A549 (cell line): ENCODE measurements around the gene CES4A. TPM values are rescaled to one million over a fixed set of nuclear protein-coding genes. Genes with fewer than 3 reads are reported as not detected.

ENCODE experiments used
- ATAC-seq, 2 experiments: fragments of 200-7000 bp in 1 of 2; fragments of >200 bp in 1 of 2; cut with Nextera tagmentation in 1 of 2; cut with Tn5 transposase in 1 of 2; 3 replicates each; pipeline versions ENCODE4 v1.8.0 to v1.9.1; 2018 to 2020; ENCODE audit warnings: mild to moderate bottlenecking in 1 of 2, moderate library complexity in 1 of 2
- CTCF ChIA-PET: fragments of 300-600 bp; sonication (Branson Sonifier 250); formaldehyde crosslinking; extraction: SDS; loops from one replicate; lab custom pipeline; 2021; ENCODE audit warnings: antibody characterized with exemption, inconsistent platforms; lab: Yijun Ruan, JAX
- POLR2A ChIA-PET: fragments of 350-600 bp; formaldehyde crosslinking; extraction: SDS; loops from one replicate; lab custom pipeline; 2021; ENCODE audit warnings: antibody characterized with exemption, inconsistent platforms; lab: Yijun Ruan, JAX
- DNase-seq, 2 experiments: peaks; one replicate each; pipeline versions ENCODE4 v3.0.0 to v3.0.0-alpha.2; 2011 to 2016; ENCODE audit warnings: low read depth in 1 of 2, low spot score in 1 of 2
- FAIRE-seq: peaks from 2 replicates; lab custom pipeline; 2011; peaks lifted over from hg19 to GRCh38; lab: Jason Lieb, UNC
- H3K27ac ChIP-seq, 2 experiments: fragments of >200 bp; sonication (Bioruptor Twin); formaldehyde crosslinking; 3 replicates each; pipeline ENCODE4 v1.5.1; 2016 to 2017
- H3K4me1 ChIP-seq: fragments of >200 bp; sonication (Bioruptor Twin); formaldehyde crosslinking; 3 replicates; pipeline ENCODE4 v1.6.1; 2016
- H3K4me2 ChIP-seq: fragments of >200 bp; sonication (Bioruptor Twin); formaldehyde crosslinking; 3 replicates; pipeline ENCODE4 v1.6.1; 2016
- H3K4me3 ChIP-seq: fragments of >200 bp; sonication (Bioruptor Twin); formaldehyde crosslinking; 3 replicates; pipeline ENCODE4 v1.5.1; 2016
- H3K9me3 ChIP-seq: fragments of >200 bp; sonication (Bioruptor Twin); formaldehyde crosslinking; 3 replicates; pipeline ENCODE4 v1.6.1; 2016
- CBX2 ChIP-seq: fragments of 200-600 bp; sonication (generic); IDR thresholded peaks from 2 replicates; pipeline ENCODE4 v1.6.1; 2016; ENCODE audit warnings: low read depth, mild to moderate bottlenecking, borderline replicate concordance
- CBX8 ChIP-seq: fragments of 200-600 bp; sonication (generic); IDR thresholded peaks from 2 replicates; pipeline ENCODE4 v1.6.1; 2016
- CHD2 ChIP-seq: fragments of 150-350 bp; IDR thresholded peaks from 2 replicates; pipeline ENCODE4 v1.6.1; 2014; ENCODE audit warnings: low read length; ENCODE audit not compliant: partially characterized antibody
- CHD4 ChIP-seq: fragments of 200-600 bp; sonication (generic); IDR thresholded peaks from 2 replicates; pipeline ENCODE4 v1.6.1; 2016; ENCODE audit warnings: antibody characterized with exemption, mild to moderate bottlenecking, borderline replicate concordance
- EHMT2 ChIP-seq: fragments of 200-600 bp; sonication (generic); IDR thresholded peaks from 2 replicates; pipeline ENCODE4 v1.6.1; 2016; ENCODE audit warnings: antibody characterized with exemption, low read depth, mild to moderate bottlenecking, moderate library complexity
- EP300 ChIP-seq, 2 experiments: fragments of >200 bp; sonication (Bioruptor Twin); formaldehyde crosslinking; IDR thresholded peaks; 2 replicates in 1 of 2; 3 replicates in 1 of 2; pipeline ENCODE4 v1.6.1; 2016 to 2017
- ESRRA ChIP-seq: fragments of 150-350 bp; IDR thresholded peaks from 2 replicates; pipeline ENCODE4 v1.6.1; 2014; ENCODE audit warnings: mild to moderate bottlenecking, low read length, borderline replicate concordance
- GATA3 ChIP-seq: IDR thresholded peaks from 2 replicates; pipeline ENCODE4 v1.6.1; 2012; ENCODE audit warnings: borderline replicate concordance
- HEYL ChIP-seq: fragments of 250-450 bp; sonication (Bioruptor Pico); IDR thresholded peaks from 2 replicates; pipeline ENCODE4 v1.8.0; 2021; ENCODE audit warnings: mild to moderate bottlenecking, moderate library complexity
- HOXA7 ChIP-seq: fragments of 250-450 bp; sonication (Bioruptor Pico); IDR thresholded peaks from 2 replicates; pipeline ENCODE4 v1.5.0; 2020; ENCODE audit warnings: mild to moderate bottlenecking, moderate library complexity
- KDM1A ChIP-seq: fragments of 200-600 bp; sonication (generic); IDR thresholded peaks from 2 replicates; pipeline ENCODE4 v1.6.1; 2016; ENCODE audit warnings: low read depth, mild to moderate bottlenecking
- KDM5A ChIP-seq: fragments of 200-600 bp; sonication (generic); IDR thresholded peaks from 2 replicates; pipeline ENCODE4 v1.6.1; 2016; ENCODE audit warnings: antibody characterized with exemption, mild to moderate bottlenecking
- MAFK ChIP-seq: fragments of 450-650 bp; IDR thresholded peaks from 2 replicates; pipeline ENCODE4 v1.6.1; 2014; ENCODE audit not compliant: partially characterized antibody
- NFE2L2 ChIP-seq: fragments of 150-350 bp; conservative IDR thresholded peaks from 2 replicates; pipeline ENCODE4 v1.6.1; 2014; ENCODE audit warnings: low read length
- NPAS2 ChIP-seq: fragments of 250-450 bp; sonication (Bioruptor Pico); IDR thresholded peaks from 2 replicates; pipeline ENCODE4 v1.8.0; 2022; ENCODE audit warnings: mild to moderate bottlenecking, moderate library complexity, borderline replicate concordance
- PHF8 ChIP-seq: fragments of 200-600 bp; sonication (generic); IDR thresholded peaks from 2 replicates; pipeline ENCODE4 v1.6.1; 2016; ENCODE audit warnings: low read depth, mild to moderate bottlenecking, antibody characterized with exemption, moderate library complexity, borderline replicate concordance
- POLR2A ChIP-seq: IDR thresholded peaks from 2 replicates; pipeline ENCODE4 v1.6.1; 2012; ENCODE audit warnings: mild to moderate bottlenecking, low read length
- POLR2AphosphoS2 ChIP-seq: conservative IDR thresholded peaks from 2 replicates; pipeline ENCODE4 v1.6.1; 2012; ENCODE audit warnings: low read length, improper control_type of control experiment, inconsistent platforms
- RAD21 ChIP-seq, 2 experiments: fragments of >200 bp in 1 of 2; sonication (Bioruptor Twin) in 1 of 2; formaldehyde crosslinking in 1 of 2; IDR thresholded peaks in 1 of 2; conservative IDR thresholded peaks in 1 of 2; 2 replicates in 1 of 2; 3 replicates in 1 of 2; pipeline ENCODE4 v1.6.1; 2012 to 2018; ENCODE audit warnings: inconsistent platforms in 1 of 2
- RARB ChIP-seq: fragments of 250-450 bp; sonication (Bioruptor Pico); IDR thresholded peaks from 2 replicates; pipeline ENCODE4 v1.8.0; 2021; ENCODE audit warnings: mild to moderate bottlenecking, moderate library complexity
- SMC3 ChIP-seq: fragments of >200 bp; sonication (Bioruptor Twin); formaldehyde crosslinking; IDR thresholded peaks from 3 replicates; pipeline ENCODE4 v1.6.1; 2018; ENCODE audit warnings: inconsistent platforms
- TFCP2L1 ChIP-seq: fragments of 250-450 bp; sonication (Bioruptor Pico); IDR thresholded peaks from 2 replicates; pipeline ENCODE4 v1.5.0; 2021; ENCODE audit warnings: mild to moderate bottlenecking
- TP53 ChIP-seq: fragments of 250-450 bp; sonication (Bioruptor Pico); IDR thresholded peaks from 2 replicates; pipeline ENCODE4 v1.5.0; 2021; ENCODE audit warnings: mild to moderate bottlenecking, moderate library complexity
- WGBS: methylation state at CpG from one replicate; pipeline ENCODE4 v1.1.6; 2017; ENCODE audit errors: missing lambda C conversion rate; 5-methylcytosine and 5-hydroxymethylcytosine counted together
- polyA plus RNA-seq, 4 experiments: library from polyadenylated mRNA; depleted of rRNA in 3 of 4; stranded (reverse); fragments of >200 nt; fragmentation: RNase III in 1 of 4; extraction: RNeasy Plus Mini Kit Qiagen cat#74134 plus additional on column Dnase treatment in 1 of 4; gene quantifications; 2 replicates in 3 of 4; 3 replicates in 1 of 4; pipeline ENCODE4 v1.2.3, GENCODE V29; 2011 to 2017
- TF ChIP-seq, protein P1 (sequence below): fragments of >200 bp; sonication (Bioruptor Twin); formaldehyde crosslinking; IDR thresholded peaks from 3 replicates; pipeline ENCODE4 v1.5.1; 2016
- TF ChIP-seq, protein P2 (sequence below): fragments of 450-650 bp; IDR thresholded peaks from 2 replicates; pipeline ENCODE4 v1.6.1; 2014; ENCODE audit warnings: antibody characterized with exemption
- TF ChIP-seq, protein P3 (sequence below): fragments of >200 bp; sonication (Bioruptor Twin); formaldehyde crosslinking; IDR thresholded peaks from 3 replicates; pipeline ENCODE4 v1.6.1; 2016

The CES4A gene
- polyA plus RNA-seq, 2 of the 4 experiments (the other 2 are of a cell fraction), result 2.8 to 3.5 TPM

DNA sequence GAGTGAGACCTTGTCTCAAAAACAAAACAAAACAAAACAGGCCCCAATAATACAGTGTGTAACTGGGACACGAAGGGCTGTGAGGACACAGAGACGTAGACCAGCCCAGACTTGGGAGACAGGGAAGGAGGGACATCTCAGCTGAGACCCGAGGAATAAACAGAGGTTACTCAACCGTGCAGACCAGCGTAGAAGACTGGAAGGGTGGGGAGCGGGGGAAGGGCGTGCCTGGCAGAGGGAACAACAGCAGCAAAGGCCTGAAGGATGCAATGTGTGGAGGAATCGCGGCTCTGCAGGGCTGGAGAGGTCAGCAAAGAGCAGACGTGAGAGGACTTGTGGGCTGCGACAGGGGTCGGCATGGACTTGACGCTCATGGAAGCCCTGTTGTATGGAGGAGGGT lies 11.6 kb upstream of the CES4A start:
- CTCF ChIA-PET, result interaction anchor here (0.7 to 13.7 kb wide), 37 partner anchors 13 to 301 kb away, joined by 3 to 216 read pairs (median 6); partner anchors contain the start of genes B3GNT9, CES3, CES4A and ELMO3
- no peak for ATAC-seq

DNA sequence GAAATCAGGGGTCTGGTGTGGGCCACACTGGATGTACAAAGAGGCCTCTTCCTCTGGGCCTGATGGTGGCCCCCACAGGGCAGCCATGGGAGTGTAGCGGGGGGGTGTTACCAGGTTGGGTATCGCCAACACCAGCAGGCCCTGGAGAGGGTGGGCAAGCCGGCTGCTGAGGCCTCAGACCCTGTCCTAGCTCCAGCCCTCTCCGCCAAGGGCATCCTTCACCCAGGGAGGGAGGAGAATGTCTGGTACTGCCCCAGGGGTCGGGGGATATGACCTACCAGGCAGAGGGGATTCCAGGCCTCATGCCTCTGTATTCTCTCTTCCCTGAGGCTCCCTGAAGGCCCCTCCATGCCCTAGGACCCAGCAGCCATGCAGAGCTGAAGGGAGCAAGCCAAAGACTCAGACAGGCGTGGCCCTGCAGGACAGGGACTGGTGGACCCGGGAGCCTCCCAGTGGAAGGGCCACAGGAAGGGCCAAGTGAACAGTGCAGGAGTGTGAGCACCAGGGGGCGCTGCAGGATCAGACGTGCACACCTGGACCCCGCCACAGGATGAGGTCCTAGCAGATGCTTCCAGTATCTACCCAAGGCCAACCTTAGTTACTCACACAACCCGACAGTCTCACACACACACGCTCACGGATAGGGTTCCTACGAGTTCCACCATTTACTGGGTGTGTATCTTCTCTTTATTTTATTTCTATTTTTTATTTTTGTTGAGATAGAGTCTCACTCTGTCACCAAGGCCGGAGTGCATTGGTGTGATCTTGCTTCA lies 10.9 kb upstream of the CES4A start:
- H3K27ac ChIP-seq, result peak overlapping the region; percentile 16 to 53; a peak in 2 of 6 replicates
- 23% methylated on average over 13 of the region's 15 CpGs for WGBS
- ATAC-seq, result peak; percentile 98 to 99
- ChIA-PET POLR2A (no interaction called here), CTCF (interaction anchor here (0.6 to 13.7 kb wide), 66 partner anchors 13 to 439 kb away, joined by 3 to 216 read pairs (median 4); partner anchors contain the start of genes B3GNT9, CES3, CES4A and ELMO3)
- DNase-seq, result peak; percentile 87 to 91
- TF ChIP-seq, protein P1, sequence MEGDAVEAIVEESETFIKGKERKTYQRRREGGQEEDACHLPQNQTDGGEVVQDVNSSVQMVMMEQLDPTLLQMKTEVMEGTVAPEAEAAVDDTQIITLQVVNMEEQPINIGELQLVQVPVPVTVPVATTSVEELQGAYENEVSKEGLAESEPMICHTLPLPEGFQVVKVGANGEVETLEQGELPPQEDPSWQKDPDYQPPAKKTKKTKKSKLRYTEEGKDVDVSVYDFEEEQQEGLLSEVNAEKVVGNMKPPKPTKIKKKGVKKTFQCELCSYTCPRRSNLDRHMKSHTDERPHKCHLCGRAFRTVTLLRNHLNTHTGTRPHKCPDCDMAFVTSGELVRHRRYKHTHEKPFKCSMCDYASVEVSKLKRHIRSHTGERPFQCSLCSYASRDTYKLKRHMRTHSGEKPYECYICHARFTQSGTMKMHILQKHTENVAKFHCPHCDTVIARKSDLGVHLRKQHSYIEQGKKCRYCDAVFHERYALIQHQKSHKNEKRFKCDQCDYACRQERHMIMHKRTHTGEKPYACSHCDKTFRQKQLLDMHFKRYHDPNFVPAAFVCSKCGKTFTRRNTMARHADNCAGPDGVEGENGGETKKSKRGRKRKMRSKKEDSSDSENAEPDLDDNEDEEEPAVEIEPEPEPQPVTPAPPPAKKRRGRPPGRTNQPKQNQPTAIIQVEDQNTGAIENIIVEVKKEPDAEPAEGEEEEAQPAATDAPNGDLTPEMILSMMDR, result peak; percentile 94
- TF ChIP-seq SMC3 (peak; percentile 96), TP53 (CRISPR knock-in tag) (no peak), RAD21 (conservative IDR thresholded peaks at IDR 0.05 in 1 of 2, IDR thresholded peaks at IDR 0.05 in 1 of 2) (peak; percentile 98)
- no peaks in the 10 kb centered on the region for H3K9me3 ChIP-seq
- peaks cover 3% of the 10 kb centered on the region; the same call in 1 of the 3 replicates for H3K4me1 ChIP-seq
- H3K4me2 ChIP-seq, result no peak overlapping the region
- FAIRE-seq, result no peak
- no peak overlapping the region for H3K4me3 ChIP-seq

More for the DNA sequence above, 11.6 kb upstream of the CES4A start:
- Histone ChIP-seq H3K27ac (no peak overlapping the region), H3K4me2 (no peak overlapping the region)
- no peak for TF ChIP-seq RARB (CRISPR knock-in tag)
- TF ChIP-seq, protein P2, sequence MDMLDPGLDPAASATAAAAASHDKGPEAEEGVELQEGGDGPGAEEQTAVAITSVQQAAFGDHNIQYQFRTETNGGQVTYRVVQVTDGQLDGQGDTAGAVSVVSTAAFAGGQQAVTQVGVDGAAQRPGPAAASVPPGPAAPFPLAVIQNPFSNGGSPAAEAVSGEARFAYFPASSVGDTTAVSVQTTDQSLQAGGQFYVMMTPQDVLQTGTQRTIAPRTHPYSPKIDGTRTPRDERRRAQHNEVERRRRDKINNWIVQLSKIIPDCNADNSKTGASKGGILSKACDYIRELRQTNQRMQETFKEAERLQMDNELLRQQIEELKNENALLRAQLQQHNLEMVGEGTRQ, result no peak
- no peak for TF ChIP-seq EHMT2
- TF ChIP-seq HOXA7, result no peak
- no peak for TF ChIP-seq NPAS2 (CRISPR knock-in tag)
- no peak for TF ChIP-seq TP53 (CRISPR knock-in tag)
- no peak for TF ChIP-seq POLR2A
- TF ChIP-seq RAD21 (conservative IDR thresholded peaks at IDR 0.05 in 1 of 2, IDR thresholded peaks at IDR 0.05 in 1 of 2), result no peak
- no peak for TF ChIP-seq POLR2AphosphoS2
- TF ChIP-seq CHD4, result no peak
- TF ChIP-seq, all 56 proteins: peak for 0
- POLR2A ChIA-PET, result no interaction called here
- Histone ChIP-seq H3K4me3 (no peak overlapping the region), H3K9me3 (no peaks in the 10 kb centered on the region), H3K4me1 (peaks cover 3% of the 10 kb centered on the region; the same call in 2 of the 3 replicates)
- DNase-seq (no peak), FAIRE-seq (no peak)
- 64% methylated on average over 13 of the region's 13 CpGs for WGBS

DNA sequence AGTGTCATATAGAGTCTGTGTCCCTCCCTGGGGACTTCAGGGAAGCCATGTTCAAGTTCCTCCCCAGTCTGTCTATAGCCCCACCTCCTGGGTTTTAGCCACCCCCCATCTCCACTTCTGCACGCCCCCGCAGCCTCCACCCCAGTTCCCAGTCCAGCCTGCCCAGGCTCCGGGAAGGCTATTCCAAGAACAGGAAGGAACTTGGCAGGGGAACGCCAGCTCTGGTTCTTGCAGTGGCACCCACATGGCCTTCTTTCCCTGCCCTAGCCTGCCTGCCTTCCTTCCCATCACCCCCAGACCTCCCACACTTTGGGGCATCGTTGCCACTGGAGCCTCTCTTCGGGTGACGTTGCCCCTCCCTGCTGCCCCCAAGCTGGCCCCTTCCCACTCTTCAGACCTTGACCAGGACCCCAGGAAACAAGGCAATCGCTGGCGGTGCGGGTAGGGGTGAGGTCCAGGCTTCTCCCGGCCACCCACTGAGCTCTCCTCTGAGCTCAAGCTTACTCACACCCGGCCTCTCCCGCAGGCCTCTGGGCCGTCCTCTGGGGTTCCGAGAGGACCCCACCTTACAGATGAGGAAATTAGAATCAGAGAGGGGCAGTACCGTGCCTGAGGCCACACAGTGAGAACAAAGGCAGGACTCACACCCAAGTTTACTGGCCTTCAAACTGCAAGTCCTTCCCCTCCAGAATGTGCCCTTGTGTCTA lies 9.2 kb upstream of the CES4A start:
- DNase-seq (no peak), ATAC-seq (no peak), FAIRE-seq (no peak)
- no peak overlapping the region for H3K4me3 ChIP-seq
- POLR2A ChIA-PET, result no interaction called here
- H3K27ac ChIP-seq, result peak overlapping the region in 1 of 2 experiments; percentile 16; a peak in 1 of 6 replicates
- no peak overlapping the region for H3K4me2 ChIP-seq
- no peaks in the 10 kb centered on the region for H3K9me3 ChIP-seq
- CTCF ChIA-PET, result interaction anchor here (1.0 to 13.7 kb wide), 20 partner anchors 11 to 265 kb away, joined by 3 to 216 read pairs (median 6); partner anchors contain the start of genes B3GNT9, CES3, CES4A and ELMO3
- WGBS, result 54% methylated on average over 15 of the region's 16 CpGs
- H3K4me1 ChIP-seq, result peaks cover 3% of the 10 kb centered on the region; the same call in 1 of the 3 replicates
- TF ChIP-seq CHD2 (no peak), EP300 (IDR thresholded peaks at IDR 0.05) (no peak), MAFK (no peak), CBX2 (no peak), PHF8 (no peak), CBX8 (no peak), KDM5A (no peak), NFE2L2 (no peak), CHD4 (no peak), HEYL (CRISPR knock-in tag) (no peak), TFCP2L1 (CRISPR knock-in tag) (no peak), KDM1A (no peak), GATA3 (no peak), ESRRA (no peak), SMC3 (no peak), RARB (CRISPR knock-in tag) (no peak)
- TF ChIP-seq, protein P3, sequence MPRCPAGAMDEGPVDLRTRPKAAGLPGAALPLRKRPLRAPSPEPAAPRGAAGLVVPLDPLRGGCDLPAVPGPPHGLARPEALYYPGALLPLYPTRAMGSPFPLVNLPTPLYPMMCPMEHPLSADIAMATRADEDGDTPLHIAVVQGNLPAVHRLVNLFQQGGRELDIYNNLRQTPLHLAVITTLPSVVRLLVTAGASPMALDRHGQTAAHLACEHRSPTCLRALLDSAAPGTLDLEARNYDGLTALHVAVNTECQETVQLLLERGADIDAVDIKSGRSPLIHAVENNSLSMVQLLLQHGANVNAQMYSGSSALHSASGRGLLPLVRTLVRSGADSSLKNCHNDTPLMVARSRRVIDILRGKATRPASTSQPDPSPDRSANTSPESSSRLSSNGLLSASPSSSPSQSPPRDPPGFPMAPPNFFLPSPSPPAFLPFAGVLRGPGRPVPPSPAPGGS, result no peak
